NT2/D1 (cell line): ENCODE data around the gene CALCR.

Source experiments
- YY1 ChIP-seq: IDR thresholded peaks from 2 replicates; pipeline ENCODE4 v1.6.1; 2011; ENCODE audit not compliant: insufficient read length, insufficient read depth
- ZNF274 ChIP-seq: IDR thresholded peaks from 2 replicates; pipeline ENCODE4 v1.6.1; 2011; ENCODE audit warnings: mild to moderate bottlenecking, low read depth, low read length

- TF ChIP-seq YY1 (no peak), ZNF274 (no peak)
Measured at GRCh38 chr7:93562936-93563335, 11.6 kb downstream of the CALCR start.
